GM12872 (cell line): ENCODE results near the gene RBMS3.

Source experiments
- CTCF ChIP-seq: IDR thresholded peaks from 3 replicates; pipeline ENCODE4 v1.5.1; 2011; ENCODE audit warnings: low read depth, mild to moderate bottlenecking, low read length, moderate library complexity; ENCODE audit not compliant: insufficient read depth

Gene RBMS3

DNA sequence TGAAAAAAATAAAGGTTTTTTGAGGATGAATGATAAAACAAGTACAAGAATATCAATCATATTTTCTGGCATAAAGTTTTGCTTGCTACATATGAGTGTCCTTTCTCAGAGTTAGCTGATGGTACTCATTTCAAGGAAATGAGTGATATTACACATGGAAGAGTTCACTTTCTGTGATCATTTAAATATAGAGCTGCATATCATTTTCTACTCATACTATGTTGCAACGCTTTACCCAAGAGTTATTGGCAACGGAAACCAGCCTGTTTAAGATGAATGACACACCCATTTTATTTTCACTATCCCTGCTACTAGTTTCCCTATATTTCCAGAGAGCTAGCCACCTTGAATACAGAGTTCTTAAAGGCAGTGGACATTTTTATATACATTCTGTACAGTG, 35.4 kb upstream of the RBMS3 start:
- TF ChIP-seq CTCF, result no peak

GRCh38 chr3:29247088-29247745, 33.7 kb upstream of the RBMS3 start:
- no peak for TF ChIP-seq CTCF

GRCh38 chr3:29249829-29250345, 31.0 kb upstream of the RBMS3 start:
- TF ChIP-seq CTCF, result no peak

DNA sequence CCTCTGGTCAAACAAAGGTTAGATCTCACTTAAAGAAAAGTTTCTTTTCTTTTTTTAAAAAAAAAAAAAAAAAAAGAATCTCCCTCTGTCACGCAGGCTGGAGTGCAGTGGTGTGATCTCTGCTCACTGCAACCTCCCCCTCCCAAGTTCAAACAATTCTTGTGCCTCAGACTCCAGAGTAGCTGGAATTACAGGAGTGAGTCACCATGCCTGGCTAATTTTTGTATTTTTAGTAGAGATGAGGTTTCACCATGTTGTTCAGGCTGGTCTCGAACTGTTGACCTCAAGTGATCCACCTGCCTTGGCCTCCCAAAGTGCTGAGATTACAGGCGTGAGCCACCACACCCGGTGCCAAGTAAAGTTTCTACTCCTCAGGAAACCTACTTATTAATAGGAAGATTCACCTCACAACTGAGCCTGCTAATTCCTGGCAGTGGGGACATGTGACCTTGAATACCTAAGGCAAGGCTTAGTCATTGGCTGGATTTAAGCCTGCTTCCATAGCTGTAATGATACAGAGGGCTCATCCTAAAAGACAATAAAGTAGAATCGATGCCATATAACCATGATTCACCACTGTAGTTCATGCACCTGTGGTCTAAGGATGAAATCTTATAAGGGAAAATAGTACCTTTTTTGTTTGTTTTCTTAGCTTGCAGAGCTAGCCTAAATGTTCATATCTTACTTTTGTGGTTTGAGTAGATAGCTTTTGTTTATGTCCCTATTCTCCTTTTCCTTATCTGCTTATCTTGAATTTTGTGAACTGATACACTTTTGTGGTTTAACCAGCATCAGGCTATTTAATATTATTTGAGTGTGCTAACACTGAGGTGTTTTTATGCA, 24.8 kb upstream of the RBMS3 start:
- TF ChIP-seq CTCF, result no peak

DNA sequence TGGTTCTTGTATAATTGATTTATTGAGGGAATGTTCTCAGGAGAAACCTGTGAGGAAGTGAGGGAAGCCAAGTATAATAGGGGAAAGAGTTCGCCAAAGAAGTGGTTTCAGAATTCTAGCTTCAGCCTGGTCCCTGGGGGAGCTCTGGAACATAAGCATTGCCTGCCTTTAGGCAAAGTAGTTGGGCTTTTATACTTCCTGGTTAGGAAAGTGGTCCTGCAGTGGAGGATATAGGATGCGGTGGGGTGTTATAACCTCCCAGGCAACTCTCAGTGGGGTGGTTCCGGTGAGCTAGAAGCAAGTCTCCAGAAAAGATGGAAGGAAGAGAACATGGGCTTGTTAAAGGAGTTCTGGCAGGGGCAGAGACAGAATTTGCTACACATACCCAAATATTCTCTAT, 22.7 kb upstream of the RBMS3 start:
- TF ChIP-seq CTCF, result no peak

GRCh38 chr3:29261119-29261518, 19.8 kb upstream of the RBMS3 start:
- TF ChIP-seq CTCF, result no peak

GRCh38 chr3:29263476-29263875, 17.4 kb upstream of the RBMS3 start:
- no peak for TF ChIP-seq CTCF
